Hematopoietic multipotent progenitor cell treated with erythropoietin and hydrocortisone succinate and interleukin-3 and kit ligand, for 8 days (in vitro differentiated cells): ENCODE data around the gene NPB.
A peak's percentile ranks its signal among the peaks of the same experiment; 100 is the strongest.

ENCODE experiments used
- DNase-seq: peaks from one replicate; pipeline ENCODE4 v3.0.0-alpha.2; 2015

NPB gene

GRCh38 chr17:81927653-81928543 lies 25.9 kb downstream of the NPB start, which contains the start of gene MAFG:
Gene MAFG, minus strand, starts transcription at chr17:81927735. Its CDS starts 4,550 bp downstream, at chr17:81923185.
- DNase-seq = peak; percentile 95

DNA sequence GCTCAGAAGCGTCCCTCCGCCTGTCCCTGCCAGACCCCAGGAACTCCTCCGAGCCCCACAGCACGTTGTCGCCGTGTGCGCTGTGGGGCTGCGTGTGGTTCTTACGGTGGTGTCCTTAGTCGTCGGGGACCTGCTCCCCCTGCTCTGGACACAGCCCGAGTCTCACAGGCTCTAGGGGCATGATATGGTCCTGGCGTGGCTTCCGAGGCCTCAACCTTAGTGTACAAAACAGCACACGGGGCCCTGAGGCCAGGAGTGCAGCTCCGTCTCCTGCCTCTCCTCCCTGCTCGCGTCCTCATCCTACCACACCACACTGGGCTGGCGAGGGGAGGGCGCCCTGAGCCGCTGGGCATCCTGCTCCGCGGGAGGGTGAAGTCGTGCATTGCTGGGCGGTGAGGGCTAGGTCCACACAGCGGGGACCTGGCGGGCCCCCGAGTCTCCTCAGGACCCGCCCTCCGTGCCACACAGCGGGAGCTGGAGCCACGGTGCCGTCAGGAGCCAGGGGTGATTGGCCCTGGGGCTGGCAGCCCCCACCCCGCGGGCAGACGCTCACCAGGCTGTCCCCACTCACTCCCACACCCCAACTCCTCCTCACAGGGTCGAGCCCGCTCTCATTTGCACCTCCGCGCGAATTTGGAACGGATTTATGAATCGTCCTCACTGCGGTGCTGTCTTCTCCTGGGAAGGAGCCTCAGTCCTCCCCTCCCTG lies 26.7 kb downstream of the NPB start:
- DNase-seq = peak; percentile 38

GRCh38 chr17:81929253-81930141 lies 27.5 kb downstream of the NPB start:
- DNase-seq = no peak

DNA sequence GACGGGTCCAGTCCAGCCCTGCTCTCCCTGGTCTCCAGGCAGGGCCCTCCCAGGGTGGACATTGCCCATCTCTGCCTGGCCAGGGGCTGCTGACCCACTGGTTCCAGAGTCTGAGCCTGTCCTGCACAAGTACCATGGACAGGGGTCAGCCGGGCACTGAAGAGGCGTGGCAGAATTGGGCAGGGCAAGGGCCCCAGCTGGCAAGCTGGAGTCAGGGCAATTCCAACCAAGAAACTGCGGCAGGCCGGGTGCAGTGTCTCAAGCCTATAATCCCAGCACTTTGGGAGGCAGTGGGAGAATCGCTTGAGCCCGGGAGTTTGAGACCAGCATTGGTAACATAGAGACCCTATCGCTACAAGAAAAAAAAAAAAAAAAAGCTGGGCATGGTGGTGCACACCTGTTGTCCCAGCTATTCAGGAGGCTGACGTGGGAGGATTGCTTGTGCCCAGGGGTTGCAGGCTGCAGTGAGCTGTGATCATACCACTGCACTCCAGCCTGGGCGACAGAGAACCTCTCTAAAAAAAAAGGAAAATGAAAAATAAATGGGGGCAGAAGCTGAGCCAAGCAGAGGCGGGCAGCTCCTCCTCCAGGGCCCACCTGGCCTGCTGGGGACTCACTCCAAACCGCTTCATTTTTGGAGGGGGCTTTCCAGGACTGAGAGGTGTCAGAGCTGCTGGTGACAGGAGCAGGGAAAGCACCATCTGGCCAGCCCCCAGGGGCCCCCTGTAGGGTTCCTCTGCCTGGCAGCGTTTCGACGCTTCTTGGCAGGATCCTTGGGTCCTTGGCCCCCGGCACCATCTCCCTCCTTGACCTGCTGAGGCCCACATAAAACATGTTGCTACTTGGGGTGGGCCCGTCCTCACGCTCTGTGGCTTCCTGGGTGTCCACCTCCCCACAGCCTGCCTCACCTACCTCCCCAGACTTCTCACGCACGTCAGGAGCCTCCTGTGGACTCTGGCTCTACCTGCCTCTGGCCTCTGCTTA lies 28.4 kb downstream of the NPB start:
- DNase-seq = no peak

GRCh38 chr17:81931189-81931556 lies 29.1 kb downstream of the NPB start:
- no peak for DNase-seq

DNA sequence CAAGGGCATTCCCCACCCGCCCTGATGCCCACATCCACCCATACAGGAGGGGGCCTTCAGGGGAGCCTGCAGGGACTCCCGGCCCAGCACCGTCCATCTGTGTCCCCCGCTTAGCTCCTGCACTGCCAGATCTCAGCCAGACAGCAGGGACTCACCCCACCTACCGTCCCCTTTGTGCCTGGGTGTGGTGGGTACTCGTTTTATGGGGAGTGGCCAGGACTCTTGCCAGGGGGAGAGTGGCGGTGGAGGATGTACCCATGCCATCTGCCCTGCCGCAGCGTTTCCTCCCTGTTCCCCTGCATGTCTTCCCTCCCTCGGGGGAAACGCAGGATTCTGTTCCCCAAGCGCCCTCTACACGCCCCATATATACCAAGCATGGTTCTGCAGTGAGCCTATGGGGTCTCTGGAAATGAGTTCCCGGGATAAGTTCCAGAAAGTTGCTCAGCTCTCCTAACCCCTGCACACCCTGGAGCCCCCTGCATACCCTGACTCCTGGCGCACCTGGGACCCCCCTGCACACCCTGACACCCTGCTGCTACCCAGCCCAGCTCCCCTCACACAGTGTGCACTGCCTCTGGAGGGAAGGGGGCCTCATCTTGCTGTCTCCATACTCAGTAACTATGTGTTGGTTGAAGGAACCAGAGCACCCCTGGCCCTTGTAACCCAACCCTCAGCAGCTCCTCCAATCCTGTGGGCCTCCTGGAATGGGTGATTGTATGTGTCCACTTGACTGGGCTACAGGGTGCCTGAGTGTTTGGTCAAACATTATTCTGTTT lies 29.7 kb downstream of the NPB start:
- DNase-seq = peak; percentile 88

GRCh38 chr17:81932333-81932983 lies 30.4 kb downstream of the NPB start:
- DNase-seq = peak; percentile 91

- DNase-seq = no peak
Measured at GRCh38 chr17:81933178-81933699, 31.2 kb downstream of the NPB start.

DNA sequence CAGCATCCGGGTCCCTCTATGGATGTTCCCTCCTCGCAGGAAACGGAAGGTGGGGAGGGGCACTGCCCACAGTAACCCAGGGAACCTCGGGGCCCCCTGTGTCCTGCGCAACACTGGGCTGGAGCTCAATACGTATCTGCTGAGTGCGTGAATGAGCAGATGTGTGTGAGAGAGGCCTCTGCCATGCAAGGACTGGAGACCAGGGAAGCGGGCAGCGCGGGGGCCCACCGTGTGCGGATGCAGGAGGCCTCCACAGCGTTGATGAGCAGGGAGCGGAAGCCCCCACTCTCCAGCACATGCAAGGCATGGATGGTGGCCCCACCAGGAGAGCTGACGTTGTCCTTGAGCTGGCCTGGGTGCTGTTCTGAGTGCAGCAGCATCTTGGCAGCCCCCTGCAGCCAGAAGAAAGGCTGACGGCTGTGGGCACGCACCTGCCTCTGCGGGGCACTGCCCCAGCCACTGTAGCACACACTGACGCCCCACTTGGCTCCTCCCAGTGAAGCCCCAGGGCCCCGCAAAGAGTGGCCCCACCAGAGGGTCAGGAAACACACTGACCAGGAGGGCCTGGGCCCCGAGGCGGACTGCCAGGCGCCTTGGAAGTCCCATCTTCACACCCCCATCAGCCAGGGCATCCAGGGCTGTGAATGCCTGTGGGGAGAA lies 32.2 kb downstream of the NPB start:
- DNase-seq = no peak

- no peak for DNase-seq
Measured at GRCh38 chr17:81934850-81935708, 33.0 kb downstream of the NPB start.

DNA sequence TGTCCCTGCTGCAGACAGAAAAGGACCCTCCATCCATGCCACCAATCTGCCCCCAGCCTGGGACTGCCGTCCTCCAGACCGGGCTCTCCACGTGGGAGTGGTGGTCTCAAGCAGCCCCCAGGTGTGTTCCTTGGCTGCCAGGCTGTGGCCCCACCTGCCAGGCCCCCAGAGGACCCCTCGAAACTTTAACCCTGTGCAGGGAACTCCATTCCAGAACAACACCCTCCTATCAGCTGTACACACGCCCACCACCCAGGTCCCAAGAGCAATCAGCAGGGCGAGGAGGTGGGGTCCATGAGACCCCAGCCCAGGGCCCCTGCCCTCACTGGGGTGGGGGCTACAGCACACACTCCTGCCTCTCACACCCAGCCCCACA lies 33.7 kb downstream of the NPB start:
- no peak for DNase-seq

GRCh38 chr17:81939218-81939617 lies 37.2 kb downstream of the NPB start:
- no peak for DNase-seq

DNA sequence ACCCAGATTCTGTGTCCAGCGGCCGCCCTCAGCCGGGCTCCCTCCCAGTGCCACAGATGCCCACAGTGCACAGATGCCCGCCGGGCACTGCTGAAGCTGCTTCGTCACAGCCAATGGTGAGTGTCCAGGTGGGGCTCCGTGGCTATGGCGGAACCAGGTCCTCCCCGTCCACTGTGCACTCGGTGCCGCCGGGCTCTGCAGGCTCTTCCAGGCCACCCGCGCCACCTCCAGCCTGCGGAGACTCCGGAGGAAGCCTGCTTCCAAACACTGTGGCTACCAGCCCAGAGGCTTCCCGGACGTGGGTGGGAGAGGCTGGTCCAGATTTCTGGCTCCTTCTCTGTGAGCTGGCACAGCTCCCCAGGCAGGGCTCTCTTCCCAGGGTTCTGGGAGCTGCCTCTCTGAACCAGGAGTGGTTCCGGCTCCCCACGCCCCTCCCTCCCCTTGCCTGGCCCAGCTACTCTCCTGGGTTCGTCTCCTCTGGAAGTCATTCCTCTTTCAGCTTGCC lies 37.9 kb downstream of the NPB start:
- DNase-seq = no peak

DNA sequence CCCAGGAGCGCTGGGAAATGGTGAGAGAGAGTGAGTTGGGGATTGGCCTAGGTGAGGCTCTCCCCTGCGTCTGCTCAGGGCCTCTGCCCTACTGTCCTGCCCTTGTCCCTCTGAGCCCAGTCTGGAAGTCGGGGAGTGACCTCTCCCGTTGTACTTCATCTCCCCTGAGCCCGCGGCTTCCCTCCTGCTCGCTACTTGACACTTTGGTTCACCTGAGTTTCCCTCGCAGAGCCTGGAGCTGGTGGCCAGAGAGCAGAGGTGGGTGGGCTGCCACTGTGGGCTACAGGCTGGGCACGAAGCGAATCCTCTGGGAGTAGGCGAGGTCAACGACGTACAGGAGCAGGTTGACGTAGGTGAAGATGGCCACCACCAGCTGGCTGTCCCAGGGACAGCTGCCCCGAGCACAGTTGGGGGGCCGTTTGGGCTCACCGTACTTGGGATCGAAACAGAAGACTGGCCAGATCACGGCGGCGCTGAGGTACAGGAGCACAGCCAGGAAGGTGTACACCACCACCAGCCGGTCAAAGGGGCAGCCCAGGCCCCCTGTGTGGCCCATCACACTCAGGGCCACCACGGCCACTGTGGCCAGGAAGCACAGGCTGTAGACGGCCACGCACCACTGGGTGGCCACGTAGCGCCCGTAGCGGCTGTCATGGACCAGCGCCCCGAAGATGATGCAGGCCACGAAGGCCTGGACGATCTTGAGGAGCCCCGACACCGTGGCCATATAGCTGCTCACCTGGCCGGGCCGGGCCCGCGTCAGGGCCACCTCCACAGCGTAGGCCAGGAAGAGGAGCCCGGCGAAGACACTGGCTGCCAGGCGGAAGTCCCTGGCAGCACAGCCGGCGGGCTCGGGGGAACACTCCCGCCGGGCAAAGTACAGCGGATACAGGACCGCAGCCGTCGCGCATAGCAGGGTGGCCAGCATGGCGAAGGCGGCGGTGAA lies 38.8 kb downstream of the NPB start:
- DNase-seq = no peak

DNA sequence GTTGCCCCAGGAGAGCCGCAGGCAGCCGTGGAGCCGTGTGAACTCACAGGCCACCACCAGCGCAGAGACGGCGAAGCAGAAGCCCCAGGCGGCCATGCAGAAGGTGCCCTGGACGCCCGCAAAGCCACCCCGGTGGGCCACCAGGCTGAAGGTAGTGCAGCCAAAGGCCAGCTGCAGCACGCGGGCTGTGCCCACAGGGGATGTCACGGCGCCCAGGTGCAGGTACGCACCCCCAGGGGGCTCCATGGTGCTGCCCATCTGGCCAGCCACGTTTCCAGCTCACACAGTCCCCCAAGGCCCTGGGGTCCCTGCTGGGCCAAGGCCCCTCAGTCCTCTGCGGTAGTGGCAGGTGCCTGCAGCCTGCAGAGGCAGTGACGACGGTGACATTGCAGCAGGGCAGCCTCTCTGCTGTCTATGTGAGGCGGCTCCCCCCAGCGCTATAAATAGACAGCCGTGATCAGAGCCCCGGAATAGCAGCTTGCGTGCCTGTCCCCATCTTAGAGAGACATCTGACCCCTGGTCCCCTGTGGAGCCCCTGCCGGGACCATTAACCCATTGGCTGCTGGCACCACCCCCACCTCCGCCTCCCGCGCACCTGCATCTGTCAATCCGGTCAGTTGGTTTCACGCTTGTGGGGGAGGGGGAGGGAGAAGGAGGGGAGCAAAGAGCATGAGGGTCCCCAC lies 39.6 kb downstream of the NPB start:
- DNase-seq = no peak

GRCh38 chr17:81942167-81942553 lies 40.1 kb downstream of the NPB start:
- DNase-seq = no peak

DNA sequence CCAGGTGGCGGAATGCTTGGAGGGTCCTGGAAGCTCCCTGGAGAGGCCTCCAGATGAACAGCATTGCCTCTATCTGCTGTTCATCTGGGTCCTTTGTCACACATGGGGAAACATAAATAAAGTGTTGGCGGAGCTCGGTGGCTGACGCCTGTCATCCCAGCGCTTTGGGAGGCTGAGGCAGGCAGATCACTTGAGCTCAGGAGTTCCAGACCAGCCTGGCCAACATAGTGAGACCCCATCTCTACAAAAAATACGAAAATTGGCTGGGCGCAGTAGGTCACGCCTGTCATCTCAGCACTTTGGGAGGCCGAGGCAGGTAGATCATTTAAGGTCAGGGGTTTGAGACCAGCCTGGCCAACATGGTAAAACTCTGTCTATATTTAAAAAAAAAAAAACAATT lies 42.8 kb downstream of the NPB start:
- DNase-seq = no peak
